GM12892 (cell line): Measurements from ENCODE around the gene SEC24C.

ENCODE experiments used
- POLR2A ChIP-seq: IDR thresholded peaks from 2 replicates; pipeline ENCODE4 v1.6.1; 2011; ENCODE audit warnings: low read depth, low read length, control low read depth
- POLR2AphosphoS5 ChIP-seq: IDR thresholded peaks from 2 replicates; pipeline ENCODE4 v1.6.1; 2011; ENCODE audit warnings: low read depth, low read length, control low read depth

DNA sequence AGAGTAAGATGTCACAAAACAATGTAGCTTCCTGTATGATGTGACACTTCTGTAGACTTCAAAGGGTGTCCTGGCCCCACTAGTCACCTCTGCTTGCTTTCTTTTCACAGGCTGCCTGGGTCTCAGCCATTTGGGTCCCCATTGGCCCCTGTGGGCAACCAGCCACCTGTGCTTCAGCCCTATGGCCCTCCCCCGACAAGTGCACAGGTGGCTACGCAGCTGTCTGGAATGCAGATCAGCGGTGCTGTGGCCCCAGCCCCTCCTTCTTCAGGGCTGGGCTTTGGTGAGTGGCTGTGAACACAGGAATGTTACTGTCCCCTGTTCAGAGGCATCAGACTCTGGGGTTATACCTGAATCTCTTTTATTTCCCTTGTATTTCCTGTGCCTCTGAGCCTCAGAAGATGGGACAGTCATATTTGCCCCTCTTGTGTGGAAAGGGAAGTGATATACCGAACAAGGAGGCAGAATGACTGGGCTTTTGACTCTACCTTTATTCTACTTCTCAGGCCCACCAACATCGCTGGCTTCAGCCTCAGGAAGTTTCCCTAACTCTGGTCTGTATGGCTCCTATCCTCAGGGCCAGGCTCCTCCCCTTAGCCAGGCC lies 15.4 kb downstream of the SEC24C start:
- TF ChIP-seq POLR2A (no peak), POLR2AphosphoS5 (no peak)
